Activated CD8-positive, alpha-beta memory T cell treated with anti-CD3 and anti-CD28 coated beads for 4 hours (primary cell): Measurements from ENCODE around the gene ALG2.

Source experiments
- DNase-seq, 2 donors: peaks; one replicate each; pipeline ENCODE4 v3.0.0-alpha.2; 2020; ENCODE audit warnings: low read depth in 2 of 2

Gene ALG2, protein sequence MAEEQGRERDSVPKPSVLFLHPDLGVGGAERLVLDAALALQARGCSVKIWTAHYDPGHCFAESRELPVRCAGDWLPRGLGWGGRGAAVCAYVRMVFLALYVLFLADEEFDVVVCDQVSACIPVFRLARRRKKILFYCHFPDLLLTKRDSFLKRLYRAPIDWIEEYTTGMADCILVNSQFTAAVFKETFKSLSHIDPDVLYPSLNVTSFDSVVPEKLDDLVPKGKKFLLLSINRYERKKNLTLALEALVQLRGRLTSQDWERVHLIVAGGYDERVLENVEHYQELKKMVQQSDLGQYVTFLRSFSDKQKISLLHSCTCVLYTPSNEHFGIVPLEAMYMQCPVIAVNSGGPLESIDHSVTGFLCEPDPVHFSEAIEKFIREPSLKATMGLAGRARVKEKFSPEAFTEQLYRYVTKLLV

DNA sequence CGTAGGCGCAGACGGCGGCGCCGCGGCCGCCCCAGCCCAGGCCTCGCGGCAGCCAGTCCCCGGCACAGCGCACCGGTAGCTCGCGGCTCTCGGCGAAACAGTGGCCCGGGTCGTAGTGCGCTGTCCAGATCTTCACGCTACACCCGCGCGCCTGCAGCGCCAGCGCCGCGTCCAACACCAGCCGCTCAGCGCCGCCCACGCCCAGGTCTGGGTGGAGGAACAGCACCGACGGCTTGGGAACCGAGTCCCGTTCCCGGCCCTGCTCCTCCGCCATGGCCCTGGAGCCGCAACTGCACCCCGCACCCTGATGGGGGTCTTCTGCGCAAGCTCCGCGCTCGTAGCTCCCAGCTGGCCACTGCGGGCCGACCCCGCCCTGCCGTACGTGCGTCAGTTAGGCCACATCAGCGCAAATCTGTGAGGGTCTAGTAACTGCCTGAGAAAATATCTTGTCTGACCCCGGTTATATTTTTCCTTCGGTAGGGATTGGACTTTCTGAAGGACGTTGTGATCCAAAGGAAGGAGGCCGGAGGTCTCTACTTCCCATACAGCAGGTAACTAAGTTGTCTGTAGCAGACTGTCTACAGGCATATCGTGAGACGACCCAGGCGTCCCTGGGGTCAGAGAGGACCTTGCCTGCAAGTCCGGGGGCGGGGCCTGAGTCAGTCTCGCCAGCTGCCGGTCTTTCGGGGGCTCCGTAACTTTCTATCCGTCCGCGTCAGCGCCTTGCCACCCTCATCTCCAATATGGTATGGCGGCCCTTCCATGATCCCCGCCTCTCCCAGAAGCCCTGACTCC lies at the start of gene ALG2, which contains the start of gene SEC61B:
Gene ALG2 (minus strand): TSS at position 322 of the 795 bp plus-strand sequence. CDS start 48 bp downstream, at position 274.
Gene SEC61B (plus strand): TSS at position 662 of the 795 bp plus-strand sequence. CDS start 82 bp downstream, at position 744.
- peak; percentile 88 to 92 for DNase-seq

DNA sequence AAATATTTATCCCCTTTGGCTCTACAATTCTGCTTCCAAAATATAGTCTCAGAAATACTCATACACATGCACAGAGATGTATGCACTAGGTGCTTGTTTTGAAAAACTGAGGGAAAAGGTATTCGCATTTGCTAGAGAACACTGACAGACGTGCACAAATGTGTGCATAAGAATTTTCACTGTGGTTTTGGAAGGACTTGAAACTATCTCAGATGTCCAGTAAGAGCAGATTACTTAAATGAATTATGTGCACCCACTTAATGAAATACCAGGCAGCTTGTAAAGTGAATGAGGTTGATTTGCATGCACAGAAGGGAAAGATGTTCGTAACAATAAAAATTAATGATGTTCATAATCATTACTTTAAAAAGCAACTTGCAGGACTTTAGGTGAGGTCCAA lies 48.7 kb upstream of the ALG2 start:
- no peak for DNase-seq

DNA sequence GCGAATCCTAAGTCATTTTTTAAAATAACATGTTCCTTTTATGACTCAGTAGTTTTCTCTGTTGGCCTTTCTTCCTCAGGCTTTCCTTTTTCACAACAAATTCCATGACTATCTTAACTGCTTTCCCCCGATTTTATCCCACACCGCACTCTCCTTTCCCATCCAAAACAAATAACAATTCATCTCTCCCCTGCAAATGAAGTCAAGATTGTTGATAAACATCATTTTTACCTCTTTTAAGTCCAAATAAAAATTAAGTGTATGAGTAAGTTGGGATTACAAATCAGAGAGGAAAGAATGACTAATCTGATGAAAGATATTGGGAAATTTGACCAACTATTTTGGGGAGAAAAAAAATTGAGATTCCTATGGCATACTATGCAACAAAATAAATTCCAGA lies 47.7 kb upstream of the ALG2 start:
- DNase-seq, result no peak

DNA sequence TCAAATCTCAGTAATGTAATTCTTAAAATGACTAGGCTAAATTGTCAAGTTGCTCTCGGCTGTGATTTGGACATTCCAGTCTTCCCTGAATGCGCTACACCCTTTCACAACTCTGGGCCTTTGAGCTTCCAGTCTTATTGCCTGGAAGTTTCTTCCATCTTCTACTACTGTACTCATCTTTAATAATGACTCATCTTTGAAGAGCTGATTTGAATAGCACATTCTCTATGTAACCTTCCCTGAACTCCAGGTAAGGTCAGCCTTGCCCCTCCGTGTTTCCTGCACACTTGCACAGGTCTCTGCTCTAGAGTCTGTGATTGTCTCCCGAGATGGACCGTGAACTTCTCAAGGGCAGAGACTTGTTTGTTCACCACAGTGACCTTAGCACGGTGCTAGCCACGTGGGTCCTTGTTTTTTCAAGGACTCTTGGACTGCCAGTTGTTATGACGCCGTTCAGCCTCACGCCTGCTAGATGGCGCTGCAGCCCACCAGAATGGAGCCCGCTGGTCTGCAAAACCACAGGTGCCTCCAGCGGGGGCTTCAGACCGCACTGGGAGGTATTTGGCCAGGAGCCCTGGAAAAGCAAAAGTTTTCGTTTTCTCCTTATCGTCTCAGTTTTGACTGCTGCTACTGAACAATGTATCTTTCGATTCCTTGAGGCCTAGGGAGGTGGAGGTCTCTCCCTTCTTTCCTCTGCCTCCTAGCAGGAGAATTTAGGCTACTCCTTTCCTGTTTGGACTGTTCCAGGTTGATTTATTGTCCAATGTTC lies 44.7 kb upstream of the ALG2 start:
- DNase-seq, result peak; percentile 23 to 27

DNA sequence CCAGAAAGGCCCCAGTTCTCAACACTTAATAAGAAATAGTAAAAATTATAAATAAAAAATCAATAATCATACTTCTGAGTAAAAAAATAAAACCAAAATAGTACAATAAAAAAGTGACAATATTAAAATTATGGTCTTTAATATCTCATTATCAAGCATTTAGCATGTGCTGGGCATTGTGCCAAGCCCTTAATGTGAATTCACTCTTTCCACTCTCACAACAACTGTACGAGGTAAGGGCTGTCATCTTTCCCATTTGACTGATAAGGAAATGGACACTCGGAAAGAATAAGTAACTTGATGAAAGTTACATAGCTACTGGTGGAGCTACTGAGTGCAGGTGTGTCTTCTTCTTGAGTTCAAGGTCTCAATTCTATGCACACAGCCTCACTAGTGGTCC lies 43.9 kb upstream of the ALG2 start:
- DNase-seq, result no peak

DNA sequence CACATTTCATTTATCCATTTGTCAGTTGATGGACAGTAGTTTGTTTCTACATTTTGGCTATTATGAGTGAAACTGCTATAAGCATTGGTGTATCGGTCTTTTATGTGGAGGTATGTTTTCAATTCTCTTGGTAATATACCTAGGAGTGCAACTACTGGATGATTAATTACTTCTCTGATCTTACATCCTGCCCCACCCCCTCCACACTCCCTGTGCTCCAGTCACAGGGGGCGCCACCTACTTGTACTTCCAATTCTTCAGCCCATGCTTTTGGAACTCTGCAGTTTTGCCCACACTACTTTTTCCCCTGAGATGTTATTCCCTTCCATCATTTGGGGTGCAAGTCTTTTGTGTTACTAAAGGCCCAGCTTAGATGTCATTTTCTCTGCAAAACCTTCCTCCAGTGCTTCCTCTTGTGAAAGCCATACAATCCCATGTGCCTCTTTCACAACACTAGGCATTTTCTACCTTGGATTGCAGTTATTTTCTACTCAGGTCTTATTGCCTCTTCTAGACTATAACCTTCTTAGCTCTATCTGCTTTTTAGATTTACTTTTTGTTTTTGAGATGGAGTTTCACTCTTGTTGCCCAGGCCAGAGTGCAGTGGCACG lies 42.4 kb upstream of the ALG2 start:
- DNase-seq, result no peak

DNA sequence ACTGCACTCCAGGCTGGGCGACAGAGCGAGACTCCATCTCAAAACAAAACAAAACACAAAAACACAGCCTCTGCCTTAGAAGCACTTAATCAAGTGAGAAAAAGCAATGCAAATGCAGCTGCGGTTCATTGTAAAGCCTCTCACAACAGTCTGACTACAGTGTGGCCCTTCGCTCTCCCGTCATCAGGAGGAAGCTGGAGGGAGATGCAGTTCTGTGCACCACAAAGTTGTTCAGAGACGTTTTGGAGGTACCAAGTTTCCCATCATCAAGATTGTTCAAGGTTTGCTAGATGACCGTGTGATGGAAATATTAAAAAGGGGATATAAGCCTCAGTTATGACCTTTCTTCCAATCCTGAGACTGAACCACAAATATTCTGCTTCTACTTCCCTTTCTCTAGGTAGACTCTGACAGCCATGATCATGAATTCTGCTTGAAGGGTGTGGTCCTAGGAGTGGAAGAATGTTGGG lies 41.2 kb upstream of the ALG2 start:
- no peak for DNase-seq

DNA sequence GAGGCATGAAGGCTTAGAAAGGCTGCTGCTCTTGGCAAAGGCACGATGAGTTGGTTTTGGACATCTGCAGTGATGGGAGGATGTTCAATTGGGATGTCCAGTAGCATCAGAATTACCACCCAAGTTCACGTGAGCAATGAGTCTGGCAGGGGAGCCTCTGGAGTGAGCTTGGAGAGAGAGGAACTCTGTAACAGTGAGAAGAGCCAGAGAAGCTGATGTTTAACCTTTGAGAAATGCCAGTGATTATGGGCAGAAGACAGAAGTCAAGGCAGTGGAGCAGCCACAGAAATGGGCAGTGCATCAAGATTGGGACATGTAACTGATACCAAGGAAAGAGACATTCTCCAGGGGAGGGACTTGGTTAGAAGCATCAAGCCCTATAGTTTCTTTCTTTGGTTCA lies 40.2 kb upstream of the ALG2 start:
- no peak for DNase-seq

DNA sequence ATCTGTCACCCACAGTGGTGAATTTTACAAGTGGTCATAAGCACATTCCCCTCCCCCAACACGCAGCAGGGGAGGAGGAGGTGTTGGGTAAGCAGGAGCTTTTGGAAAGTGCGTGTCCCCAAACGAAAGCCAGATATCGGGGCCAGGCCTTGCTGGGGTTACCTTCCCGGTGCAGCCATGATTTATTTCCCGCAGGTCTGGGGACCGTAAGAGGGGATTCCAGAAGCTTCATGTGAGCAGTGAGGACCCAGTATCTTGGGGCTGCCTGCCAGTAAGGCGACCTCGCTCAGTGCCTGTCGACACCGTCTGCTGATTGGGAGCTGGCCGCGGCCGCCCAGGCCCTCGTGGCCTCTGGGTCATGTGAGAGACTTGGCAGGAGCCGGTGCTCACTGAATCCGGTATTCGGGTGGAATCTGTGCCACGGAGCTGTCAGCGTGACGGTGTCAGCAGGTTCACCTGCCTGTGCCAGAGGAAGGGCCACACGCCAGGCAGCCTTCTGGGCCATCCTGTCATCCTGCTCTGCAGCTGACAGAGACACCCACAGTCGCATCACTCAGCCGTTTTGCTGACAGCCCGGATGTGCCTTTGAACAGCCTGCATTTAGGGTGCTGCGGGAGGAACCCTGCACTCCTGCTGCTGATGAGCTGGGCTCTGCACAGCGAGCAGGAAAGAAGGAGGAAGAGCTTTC lies 37.6 kb upstream of the ALG2 start:
- DNase-seq, result no peak

DNA sequence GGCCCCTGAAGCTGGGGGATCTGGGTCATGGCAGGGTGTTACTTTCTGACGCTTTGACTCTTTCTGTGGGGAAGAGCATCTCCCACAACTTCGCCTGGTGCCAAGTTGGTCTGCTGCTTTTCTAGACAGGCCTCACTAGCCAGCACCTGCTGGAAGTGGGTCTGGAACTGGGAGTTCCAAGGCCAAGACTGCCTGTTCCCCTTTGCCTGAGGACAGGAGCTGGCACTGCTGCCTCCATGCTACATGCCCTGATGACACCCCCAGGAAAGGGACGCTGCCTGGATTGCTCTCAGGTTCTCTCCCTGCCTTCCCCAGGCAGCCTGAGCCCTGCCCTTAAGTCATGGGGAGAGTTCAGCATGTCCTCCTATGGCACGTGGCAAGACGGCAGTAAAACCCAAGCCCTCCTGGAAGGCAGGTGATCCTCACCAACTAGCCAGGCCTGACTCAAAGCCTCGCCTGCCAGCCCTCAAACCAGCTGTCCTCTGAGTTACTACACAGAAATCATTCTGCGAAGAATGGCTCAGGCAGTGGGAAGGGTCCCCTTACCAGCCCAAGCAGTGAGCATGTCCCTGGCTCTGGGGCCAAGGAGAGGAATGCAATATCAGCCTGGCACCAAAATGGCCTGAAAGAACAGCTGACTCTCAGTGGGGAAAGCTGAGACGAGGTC lies 36.1 kb upstream of the ALG2 start:
- no peak for DNase-seq

DNA sequence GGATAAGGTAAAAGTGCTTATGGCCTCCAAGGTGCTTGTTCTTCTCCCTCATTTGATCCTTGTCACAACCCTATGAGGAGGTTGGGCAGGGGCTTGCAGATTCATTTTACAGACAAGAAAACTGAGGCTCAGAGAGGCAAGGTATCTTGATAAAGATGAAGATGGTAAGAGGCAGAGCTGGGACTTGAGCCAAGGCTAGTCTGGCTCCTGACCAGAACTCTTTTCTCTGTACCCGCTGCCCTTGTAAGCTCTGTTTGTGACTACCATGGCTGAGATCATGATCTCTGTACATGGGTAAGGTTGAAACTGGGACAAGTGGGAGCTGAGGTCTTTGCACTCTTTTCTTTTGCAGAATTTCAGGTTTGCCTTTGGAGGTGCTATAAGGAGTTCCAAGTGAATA lies 33.9 kb upstream of the ALG2 start:
- no peak for DNase-seq

DNA sequence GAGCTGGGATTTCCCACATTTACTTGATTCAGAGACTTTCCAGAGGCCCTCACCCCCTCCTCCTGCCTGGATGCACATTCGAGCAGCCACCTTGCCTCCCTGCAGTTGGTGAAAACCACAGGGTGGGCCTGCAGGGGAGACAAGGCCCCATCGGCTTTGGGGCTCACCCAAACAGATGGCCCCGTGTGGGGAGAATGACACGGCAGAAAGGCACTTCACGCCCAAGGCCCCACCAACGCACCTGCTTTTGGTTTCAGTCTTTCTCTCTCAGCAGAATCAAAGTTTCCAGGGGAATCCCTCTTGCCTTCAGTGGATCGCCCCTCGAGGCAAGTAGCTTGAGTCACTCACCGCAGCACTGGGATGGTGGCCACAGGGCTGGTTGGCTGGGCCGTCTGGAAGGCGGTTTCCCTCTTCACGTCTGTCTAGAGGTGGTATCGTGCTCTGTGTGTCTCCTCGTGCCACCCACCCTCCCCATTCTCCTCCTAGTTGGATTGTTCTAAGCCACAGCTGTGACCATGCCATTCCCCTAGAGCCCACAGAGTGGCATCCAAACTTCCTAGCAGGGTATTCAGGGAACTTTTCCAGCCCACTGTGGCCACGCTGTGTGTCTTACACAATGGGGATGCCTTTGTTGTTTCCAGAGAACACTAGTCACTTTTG lies 32.2 kb upstream of the ALG2 start:
- peak; percentile 49 to 75 for DNase-seq

DNA sequence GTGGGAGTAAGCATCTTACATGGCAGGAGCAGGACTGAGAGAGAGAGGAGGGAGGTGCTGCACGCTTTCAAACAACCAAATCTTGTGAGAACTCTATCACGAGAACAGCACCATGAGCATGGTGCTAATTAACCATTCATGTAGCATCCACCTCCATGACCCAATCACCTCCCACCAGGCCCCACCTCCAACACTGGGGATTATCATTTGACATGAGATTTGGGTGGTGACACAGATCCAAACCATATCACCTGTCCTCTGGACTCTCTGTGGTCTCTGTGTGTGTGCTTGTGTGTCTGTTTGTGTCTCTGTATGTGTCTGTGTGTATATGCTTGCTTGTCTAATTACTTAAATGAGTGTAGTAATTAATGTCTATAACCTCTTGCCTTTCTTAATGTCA lies 31.4 kb upstream of the ALG2 start:
- DNase-seq, result no peak

DNA sequence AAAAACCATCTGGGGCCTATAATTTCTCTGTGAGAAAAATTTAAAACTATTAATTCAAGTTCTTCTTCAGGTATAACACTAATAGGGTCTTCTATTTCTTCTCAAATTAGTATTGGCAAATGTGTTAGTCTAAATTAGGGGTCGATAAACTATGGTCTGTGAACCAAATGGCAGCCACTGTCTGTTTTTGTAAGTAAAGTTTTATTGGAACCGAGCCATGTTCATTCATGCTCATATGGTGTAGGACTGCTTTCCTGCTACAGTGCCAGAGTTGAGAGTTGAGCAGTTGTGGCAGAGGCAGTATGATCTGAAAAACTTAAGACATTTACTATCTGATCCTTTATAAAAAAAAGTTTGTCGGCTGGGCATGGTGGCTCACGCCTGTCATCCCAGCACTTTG lies 29.4 kb upstream of the ALG2 start:
- no peak for DNase-seq

DNA sequence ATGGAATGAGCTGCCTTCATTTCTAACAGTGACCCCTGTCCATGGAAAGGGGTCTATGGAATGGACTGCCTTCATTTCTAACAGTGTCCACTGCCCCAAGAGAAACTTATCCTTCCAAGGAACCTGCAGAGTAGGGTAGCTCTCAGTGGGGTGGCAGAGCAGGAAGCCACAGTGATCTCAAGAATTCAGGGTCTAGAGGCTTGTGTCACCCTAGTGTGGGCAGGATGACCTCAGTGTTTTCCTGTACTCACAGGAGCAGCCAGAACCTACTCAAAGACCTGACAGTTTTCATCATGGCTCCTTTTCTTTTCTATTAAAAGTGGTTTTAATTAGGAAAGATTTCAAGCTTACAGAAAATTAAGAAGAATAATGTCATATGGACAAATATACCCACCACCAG lies 27.9 kb upstream of the ALG2 start:
- DNase-seq, result no peak

DNA sequence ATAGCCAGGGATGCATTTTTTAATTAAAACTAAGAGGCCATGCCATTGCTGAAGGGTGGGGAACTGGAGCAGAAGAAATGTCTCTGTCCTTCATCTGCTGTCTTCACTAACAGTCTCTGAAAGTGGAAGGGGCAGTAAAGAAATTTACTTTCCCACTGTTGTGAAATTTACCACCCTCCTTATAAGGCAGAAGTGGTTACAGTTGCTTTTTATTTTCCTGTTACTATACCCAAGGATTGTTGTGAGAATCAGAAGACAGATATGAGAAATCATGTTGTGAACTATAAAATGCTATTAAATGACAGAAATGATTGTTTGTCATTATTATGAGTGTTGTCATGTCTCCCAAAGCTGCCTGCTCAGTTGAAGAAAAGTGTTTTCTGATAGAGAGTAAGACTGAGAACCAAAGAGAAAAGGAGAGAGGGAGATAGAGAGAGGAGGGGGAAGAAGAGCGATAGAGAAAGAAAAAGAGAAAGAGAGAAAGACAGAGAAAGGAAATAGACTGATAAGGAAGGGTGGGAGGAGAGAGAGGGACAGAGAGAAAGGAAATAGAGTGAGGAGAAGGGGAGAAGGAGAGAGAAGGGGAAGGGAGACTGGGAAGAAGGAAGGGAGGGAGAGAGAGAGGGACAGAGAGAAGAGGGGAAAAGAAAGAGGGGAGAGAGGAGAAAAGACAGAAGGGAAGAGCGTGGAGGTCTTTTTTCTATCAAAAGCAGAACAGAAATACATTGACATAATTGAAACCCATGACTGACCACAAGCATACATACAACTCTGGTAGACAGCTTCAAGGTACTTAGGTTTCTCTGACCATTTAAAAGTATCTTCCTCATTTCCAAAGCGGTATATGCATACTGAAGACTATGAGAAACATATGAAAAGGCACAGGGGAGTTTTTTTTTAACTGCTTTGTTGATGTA lies 22.9 kb upstream of the ALG2 start:
- DNase-seq, result no peak

DNA sequence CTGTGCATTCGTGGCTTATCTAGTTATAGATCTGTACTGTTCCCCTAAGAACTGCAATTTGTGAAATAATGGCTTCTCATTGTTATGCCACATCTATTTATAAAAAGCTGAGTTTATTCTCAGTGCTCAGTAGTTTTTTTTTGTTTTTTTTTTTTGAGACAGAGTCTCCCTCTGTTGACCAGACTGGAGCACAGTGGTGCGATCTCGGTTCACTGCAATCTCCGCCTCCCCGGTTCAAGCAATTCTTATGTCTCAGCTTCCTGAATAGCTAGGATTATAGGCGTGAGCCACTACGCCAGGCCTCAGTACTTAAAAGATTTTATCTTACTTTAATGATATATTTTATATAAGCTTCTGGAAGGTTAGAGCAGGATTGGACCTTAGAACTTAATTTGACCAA lies 19.4 kb upstream of the ALG2 start:
- DNase-seq, result no peak

DNA sequence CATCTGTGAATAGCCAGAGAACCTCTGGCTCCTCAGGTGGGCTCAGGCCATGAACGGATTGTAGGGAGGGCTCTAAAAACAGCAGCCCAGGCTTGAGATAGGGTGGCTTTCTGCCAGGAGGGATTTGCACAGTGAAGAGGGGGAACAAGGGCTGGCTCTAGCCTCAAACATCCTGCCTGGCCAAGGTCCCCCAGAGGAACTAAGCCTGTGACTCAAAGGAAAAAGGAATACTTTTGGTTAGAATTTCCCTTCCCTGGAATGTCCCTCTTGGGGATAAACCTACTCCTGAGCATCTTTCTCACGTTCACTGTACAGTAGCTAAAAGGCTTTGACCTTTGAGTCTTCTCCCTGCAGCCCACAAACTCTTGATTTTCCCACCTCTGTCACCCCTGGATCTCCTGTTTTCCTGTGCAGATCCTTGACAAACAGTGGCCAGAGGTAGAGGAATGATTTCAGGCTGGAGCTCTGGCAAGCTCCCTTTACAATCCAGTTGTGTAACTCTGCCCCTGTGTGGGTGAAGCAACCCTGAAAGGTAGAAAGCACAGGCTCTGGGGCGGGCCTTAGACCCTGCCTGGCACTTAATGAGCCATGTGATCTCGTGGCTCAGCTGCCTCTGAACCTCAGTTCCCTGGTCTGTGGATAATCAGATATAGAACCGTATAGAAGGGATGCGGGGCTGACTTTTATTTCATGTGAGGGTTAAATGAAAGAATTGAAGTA lies 17.8 kb upstream of the ALG2 start:
- DNase-seq, result no peak
